HG03175 (cell line): ENCODE results near the gene CPEB3.
"Not testable (repeated sequence)": the region's sequence is repeated elsewhere in the genome, so short reads cannot be mapped to it uniquely, and the experiment has no call there.

Experiments used
- ATAC-seq: cut with Tn5 transposase; IDR thresholded peaks from one replicate; pipeline ENCODE4 v1.9.1; 2021; ENCODE audit warnings: mild to moderate bottlenecking, moderate library complexity; ENCODE audit not compliant: unreplicated experiment

The CPEB3 gene

GRCh38 chr10:92047215-92047614 lies 243.7 kb downstream of the CPEB3 start:
- ATAC-seq = no peak

GRCh38 chr10:92045641-92046106 lies 245.2 kb downstream of the CPEB3 start:
- ATAC-seq = no peak

GRCh38 chr10:92042541-92042940 lies 248.3 kb downstream of the CPEB3 start:
- no peak for ATAC-seq

- ATAC-seq = no peak
Measured at GRCh38 chr10:92038949-92039348, 251.9 kb downstream of the CPEB3 start.

- not testable (repeated sequence) for ATAC-seq
Measured at GRCh38 chr10:92033070-92033469, 257.8 kb downstream of the CPEB3 start.

GRCh38 chr10:92031580-92031979 lies 259.3 kb downstream of the CPEB3 start:
- ATAC-seq = no peak

- no peak for ATAC-seq
Measured at GRCh38 chr10:92027141-92027540, 263.7 kb downstream of the CPEB3 start.

- ATAC-seq = not testable (repeated sequence)
Measured at GRCh38 chr10:92025340-92025739, 265.5 kb downstream of the CPEB3 start.

GRCh38 chr10:92024700-92025099 lies 266.2 kb downstream of the CPEB3 start:
- no peak for ATAC-seq

GRCh38 chr10:92014620-92015019 lies 276.3 kb downstream of the CPEB3 start:
- no peak for ATAC-seq

- ATAC-seq = no peak
Measured at GRCh38 chr10:92011560-92012214, 279.2 kb downstream of the CPEB3 start.

- ATAC-seq = no peak
Measured at GRCh38 chr10:92010047-92010735, 280.7 kb downstream of the CPEB3 start.

- no peak for ATAC-seq
Measured at GRCh38 chr10:92009445-92009844, 281.4 kb downstream of the CPEB3 start.

- no peak for ATAC-seq
Measured at GRCh38 chr10:92005978-92006377, 284.9 kb downstream of the CPEB3 start.

GRCh38 chr10:92003258-92003657 lies 287.6 kb downstream of the CPEB3 start:
- ATAC-seq = no peak

GRCh38 chr10:92001995-92002394 lies 288.9 kb downstream of the CPEB3 start:
- ATAC-seq = no peak

- ATAC-seq = no peak
Measured at GRCh38 chr10:92001581-92001980, 289.3 kb downstream of the CPEB3 start.
